GM12872 (cell line): ENCODE results near the gene AGAP3.

Experiments used
- TF ChIP-seq, protein P1 (sequence below): IDR thresholded peaks from 3 replicates; pipeline ENCODE4 v1.5.1; 2011; ENCODE audit warnings: low read depth, mild to moderate bottlenecking, low read length, moderate library complexity; ENCODE audit not compliant: insufficient read depth

AGAP3 gene

DNA sequence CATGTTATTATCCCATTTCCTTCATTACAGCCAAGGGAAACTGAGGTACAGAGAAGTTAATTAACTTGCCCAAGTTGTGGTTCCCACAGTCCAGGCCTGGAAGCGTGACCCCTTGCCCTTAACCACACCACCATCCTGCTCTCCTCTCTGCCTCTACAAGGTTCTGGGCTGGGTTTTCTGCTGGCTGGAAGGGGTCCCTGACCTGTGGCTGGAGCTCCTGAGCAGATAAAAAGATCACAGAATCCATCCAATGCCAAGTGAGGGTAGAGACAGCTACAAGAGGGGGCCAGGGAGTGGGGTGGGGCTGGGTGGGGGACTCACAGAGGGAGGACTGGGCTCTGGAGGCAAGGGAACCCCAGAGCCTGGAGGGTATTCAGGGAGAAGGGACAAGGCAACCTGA lies 91.0 kb downstream of the AGAP3 start:
- TF ChIP-seq, protein P1, sequence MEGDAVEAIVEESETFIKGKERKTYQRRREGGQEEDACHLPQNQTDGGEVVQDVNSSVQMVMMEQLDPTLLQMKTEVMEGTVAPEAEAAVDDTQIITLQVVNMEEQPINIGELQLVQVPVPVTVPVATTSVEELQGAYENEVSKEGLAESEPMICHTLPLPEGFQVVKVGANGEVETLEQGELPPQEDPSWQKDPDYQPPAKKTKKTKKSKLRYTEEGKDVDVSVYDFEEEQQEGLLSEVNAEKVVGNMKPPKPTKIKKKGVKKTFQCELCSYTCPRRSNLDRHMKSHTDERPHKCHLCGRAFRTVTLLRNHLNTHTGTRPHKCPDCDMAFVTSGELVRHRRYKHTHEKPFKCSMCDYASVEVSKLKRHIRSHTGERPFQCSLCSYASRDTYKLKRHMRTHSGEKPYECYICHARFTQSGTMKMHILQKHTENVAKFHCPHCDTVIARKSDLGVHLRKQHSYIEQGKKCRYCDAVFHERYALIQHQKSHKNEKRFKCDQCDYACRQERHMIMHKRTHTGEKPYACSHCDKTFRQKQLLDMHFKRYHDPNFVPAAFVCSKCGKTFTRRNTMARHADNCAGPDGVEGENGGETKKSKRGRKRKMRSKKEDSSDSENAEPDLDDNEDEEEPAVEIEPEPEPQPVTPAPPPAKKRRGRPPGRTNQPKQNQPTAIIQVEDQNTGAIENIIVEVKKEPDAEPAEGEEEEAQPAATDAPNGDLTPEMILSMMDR = no peak

DNA sequence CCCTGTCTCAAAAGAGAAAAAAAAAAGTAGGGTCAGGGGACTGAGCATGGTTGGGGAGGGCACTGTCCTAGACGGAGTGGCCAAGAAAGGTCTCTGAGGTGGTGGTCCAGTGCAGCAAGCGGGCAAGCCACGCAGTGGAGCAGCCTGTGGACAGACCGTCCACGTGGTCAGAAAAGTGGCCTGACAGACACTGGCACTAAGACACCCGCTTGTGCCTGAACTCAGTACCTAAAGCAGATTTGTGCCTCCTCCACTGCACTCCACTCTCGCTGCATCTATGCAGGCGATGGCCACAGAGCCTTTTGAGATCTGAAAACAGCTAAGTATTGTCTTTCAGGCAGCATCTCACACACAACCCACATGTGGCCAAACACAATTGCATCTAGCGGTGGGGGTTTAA lies 92.0 kb downstream of the AGAP3 start:
- TF ChIP-seq, protein P1 = no peak

DNA sequence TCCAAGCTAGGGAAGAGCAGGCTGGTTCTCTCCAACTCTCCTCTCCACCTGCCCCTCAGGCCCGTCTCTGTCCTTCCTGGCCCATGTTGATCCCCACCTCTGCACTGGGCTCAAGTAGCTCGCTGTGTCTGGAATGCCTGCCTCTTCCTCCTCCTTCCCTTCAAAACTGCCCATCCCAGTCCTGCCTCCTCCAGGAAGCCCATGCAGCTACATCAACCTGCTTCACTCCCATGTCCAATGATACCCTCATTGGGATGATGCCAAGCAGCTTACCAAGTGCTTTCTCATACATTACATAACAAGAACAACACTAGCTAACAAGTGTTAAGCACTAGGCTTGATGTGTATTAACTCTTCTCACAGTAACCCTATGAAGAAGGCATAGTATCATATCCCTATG lies 92.6 kb downstream of the AGAP3 start:
- TF ChIP-seq, protein P1 = no peak

DNA sequence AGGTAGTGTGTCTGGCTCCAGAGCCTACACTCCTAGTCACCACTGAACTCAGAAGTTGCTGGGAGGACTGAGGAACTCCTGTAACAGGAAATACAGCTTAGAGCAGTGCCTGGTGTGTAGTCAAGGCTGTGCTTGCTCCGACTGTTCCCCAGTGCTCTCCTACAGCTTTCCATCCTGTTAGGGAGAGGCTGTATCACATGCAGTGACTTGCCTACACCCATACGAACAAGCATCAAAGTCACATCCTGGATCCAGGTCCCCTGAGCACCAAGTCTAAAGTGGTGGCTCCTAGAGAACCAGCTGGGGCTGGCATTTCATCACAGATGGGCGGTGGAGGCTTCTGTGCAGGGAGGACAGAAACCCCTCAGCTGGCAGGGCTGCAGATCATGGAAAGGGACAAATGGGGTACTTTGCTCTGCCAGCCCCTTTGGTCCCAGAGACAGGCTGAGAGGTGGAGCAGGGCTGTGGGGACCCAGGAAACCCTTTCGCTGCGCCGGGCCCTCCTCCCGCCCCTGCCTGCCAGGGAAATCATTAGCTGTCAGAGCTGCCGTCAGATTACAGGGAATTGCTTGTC lies 93.1 kb downstream of the AGAP3 start:
- TF ChIP-seq, protein P1 = no peak

DNA sequence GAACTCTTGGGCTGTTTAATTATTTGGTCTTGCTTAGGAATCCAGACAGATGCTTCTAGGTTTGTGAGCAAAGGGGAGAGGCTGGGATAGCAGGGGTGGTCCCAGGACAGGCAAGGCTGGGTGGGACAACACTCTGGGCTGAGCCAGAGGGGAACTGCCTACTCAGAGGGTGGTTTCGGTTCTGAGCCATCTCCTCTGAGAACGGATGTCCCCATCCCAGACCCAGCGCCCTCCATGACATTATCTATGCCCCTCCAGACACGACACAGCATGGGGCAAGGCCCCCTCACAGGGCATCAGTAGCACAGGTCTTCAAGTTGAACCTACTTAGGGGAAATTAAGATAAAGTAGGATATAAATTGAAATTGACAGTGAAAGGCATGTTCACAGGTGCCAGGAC lies 93.7 kb downstream of the AGAP3 start:
- TF ChIP-seq, protein P1 = no peak

DNA sequence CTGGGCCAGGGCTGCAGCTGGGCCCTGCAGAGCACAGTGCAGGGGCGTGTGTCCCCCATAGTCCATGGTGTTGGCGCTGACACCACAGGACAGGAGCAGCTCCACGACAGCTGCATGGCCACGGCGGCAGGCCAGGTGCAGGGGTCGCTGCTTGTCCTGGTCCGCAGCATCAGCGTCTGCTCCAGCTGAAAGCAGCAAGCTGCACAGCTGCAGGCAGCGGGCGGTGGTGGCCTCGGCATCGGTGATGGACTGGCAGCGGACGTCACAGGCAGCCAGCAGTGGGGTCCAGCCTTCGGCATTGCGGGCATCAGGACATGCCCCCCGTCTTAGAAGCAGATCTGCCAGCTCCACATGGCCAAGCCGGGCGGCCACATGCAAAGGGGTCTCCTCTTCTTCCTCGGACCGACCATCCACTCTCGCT lies 94.7 kb downstream of the AGAP3 start:
- TF ChIP-seq, protein P1 = no peak

DNA sequence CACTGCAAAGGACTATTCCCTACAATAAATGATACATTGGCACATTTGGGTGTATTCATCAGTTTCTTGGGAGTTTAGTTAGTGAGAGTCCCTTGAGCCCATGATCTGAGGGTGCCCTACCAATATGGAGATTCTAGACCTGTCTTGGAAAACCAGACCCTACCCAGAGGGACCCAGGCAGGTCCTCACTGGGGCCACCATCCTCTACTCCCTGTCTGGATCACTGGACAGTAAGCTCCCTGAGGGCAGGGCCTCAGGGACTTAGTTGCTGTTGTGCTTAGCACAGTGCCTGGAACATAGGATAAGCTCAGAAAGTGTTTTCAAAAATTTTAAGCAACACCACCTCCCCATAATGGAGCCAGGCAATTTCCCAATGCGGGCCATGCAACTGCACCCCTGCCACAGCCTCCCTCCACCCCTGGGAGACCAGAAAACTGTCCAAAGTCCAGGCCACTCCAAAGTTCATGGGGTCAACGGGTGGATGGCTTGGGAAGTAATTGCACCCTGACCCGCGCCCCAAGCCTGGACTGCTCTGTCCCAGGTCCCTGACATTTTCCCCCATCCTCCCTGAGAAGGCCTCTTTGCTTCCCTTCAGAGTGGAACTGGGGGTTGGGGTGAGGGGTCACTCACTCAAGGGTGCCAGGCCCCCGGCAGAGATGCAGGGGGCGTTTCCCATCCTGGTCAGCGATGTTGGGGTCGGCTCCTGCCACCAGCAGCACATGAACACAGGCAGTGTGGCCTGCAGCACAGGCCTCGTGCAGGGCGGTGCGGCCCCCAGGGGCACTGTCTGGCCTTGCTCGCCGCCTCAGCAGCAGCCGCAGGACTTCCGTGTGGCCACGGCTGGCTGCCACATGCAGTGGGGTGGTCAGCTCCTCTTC lies 99.7 kb downstream of the AGAP3 start:
- TF ChIP-seq, protein P1 = no peak
